Loucy (cell line): Measurements from ENCODE around the gene TAF11L10.
"Not testable (repeated sequence)": the region's sequence is repeated elsewhere in the genome, so short reads cannot be mapped to it uniquely, and the experiment has no call there.

Source experiments
- H2AFZ ChIP-seq: fragments of 200-600 bp; sonication (generic); 2 replicates; pipeline ENCODE4 v1.6.0; 2016; ENCODE audit warnings: antibody characterized with exemption, mild to moderate bottlenecking, low read length, moderate library complexity
- H3F3A ChIP-seq: fragments of 200-600 bp; 2 replicates; pipeline ENCODE4 v1.6.0; 2016; ENCODE audit warnings: antibody characterized with exemption, low read depth, mild to moderate bottlenecking
- H3K27me3 ChIP-seq: fragments of 200-600 bp; sonication (generic); 2 replicates; pipeline ENCODE4 v1.6.1; 2014; ENCODE audit warnings: low read length, mild to moderate bottlenecking; ENCODE audit not compliant: insufficient read depth, poor library complexity, severe bottlenecking
- H3K36me3 ChIP-seq: fragments of 200-600 bp; sonication (generic); 2 replicates; pipeline ENCODE4 v1.6.1; 2016; ENCODE audit warnings: low read length; ENCODE audit not compliant: insufficient read depth
- H3K4me1 ChIP-seq: fragments of 200-600 bp; sonication (generic); 2 replicates; pipeline ENCODE4 v1.5.1; 2014; ENCODE audit warnings: low read length, mild to moderate bottlenecking; ENCODE audit not compliant: insufficient read depth, poor library complexity, severe bottlenecking
- H3K4me2 ChIP-seq: fragments of 200-600 bp; sonication (generic); 2 replicates; pipeline ENCODE4 v1.6.0; 2014; ENCODE audit warnings: antibody characterized with exemption, low read length, low read depth, mild to moderate bottlenecking; ENCODE audit not compliant: poor library complexity, severe bottlenecking
- H3K4me3 ChIP-seq: fragments of 200-600 bp; sonication (generic); 2 replicates; pipeline ENCODE4 v1.5.1; 2014; ENCODE audit warnings: low read length, mild to moderate bottlenecking, mixed read lengths; ENCODE audit not compliant: poor library complexity, severe bottlenecking
- H3K79me2 ChIP-seq: fragments of 200-600 bp; sonication (generic); 2 replicates; pipeline ENCODE4 v1.6.1; 2014; ENCODE audit warnings: low read length; ENCODE audit not compliant: insufficient read depth
- H3K9ac ChIP-seq: fragments of 200-600 bp; sonication (generic); 2 replicates; pipeline ENCODE4 v1.6.0; 2014; ENCODE audit warnings: mild to moderate bottlenecking, low read depth, low read length, moderate library complexity; ENCODE audit not compliant: poor library complexity, severe bottlenecking
- H3K9me2 ChIP-seq: fragments of 200-600 bp; sonication (generic); replicated peaks from 2 replicates; pipeline ENCODE4 v1.6.1; 2016; ENCODE audit warnings: low read depth, low read length, mixed read lengths
- H3K9me3 ChIP-seq: fragments of 200-600 bp; sonication (generic); 2 replicates; pipeline ENCODE4 v1.6.1; 2014; ENCODE audit warnings: mild to moderate bottlenecking, antibody characterized with exemption, low read length, low read depth; ENCODE audit not compliant: insufficient read depth
- H4K20me1 ChIP-seq: fragments of 200-600 bp; sonication (generic); 2 replicates; pipeline ENCODE4 v1.6.0; 2014; ENCODE audit warnings: antibody characterized with exemption, low read length, mild to moderate bottlenecking; ENCODE audit not compliant: insufficient read depth, poor library complexity, severe bottlenecking
- CTCF ChIP-seq: fragments of 200-600 bp; sonication (generic); conservative IDR thresholded peaks from 2 replicates; pipeline ENCODE4 v1.5.1; 2014; ENCODE audit warnings: mild to moderate bottlenecking, antibody characterized with exemption, low read length
- EZH2phosphoT487 ChIP-seq: fragments of 200-600 bp; IDR thresholded peaks from 2 replicates; pipeline ENCODE4 v1.6.1; 2018; ENCODE audit warnings: antibody characterized with exemption, mild to moderate bottlenecking, moderate library complexity, borderline replicate concordance

TAF11L10 gene

DNA sequence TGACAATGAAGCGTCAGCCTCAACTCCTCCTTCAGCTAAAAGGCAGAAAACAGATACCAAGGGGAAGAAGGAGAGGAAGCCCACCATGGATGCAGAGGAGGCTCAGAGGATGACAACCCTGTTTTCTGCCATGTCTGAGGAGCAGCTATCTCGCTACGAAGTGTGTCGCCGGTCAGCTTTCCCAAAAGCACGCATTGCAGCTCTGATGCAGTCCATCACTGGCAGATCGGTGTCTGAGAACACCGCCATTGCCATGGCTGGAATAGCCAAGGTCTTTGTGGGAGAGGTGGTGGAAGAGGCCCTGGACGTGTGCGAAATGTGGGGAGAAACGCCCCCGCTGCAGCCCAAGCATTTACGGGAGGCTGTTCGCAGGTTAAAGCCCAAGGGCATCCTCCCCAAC, 7.3 kb upstream of the TAF11L10 start:
- H2AFZ ChIP-seq, result no peak overlapping the region
- no peaks in the 10 kb centered on the region for H3K4me1 ChIP-seq
- no peak overlapping the region for H3K4me2 ChIP-seq
- TF ChIP-seq EZH2phosphoT487 (no peak), CTCF (no peak)
- H3F3A ChIP-seq, result no peaks in the 10 kb centered on the region
- H3K36me3 ChIP-seq, result no peaks in the 10 kb centered on the region
- no peak overlapping the region for H3K9ac ChIP-seq
- H3K79me2 ChIP-seq, result no peaks in the 10 kb centered on the region
- no peak overlapping the region for H3K4me3 ChIP-seq
- H3K27me3 ChIP-seq, result no peaks in the 10 kb centered on the region
- no peaks in the 10 kb centered on the region for H3K9me3 ChIP-seq
- no peaks in the 10 kb centered on the region for H4K20me1 ChIP-seq
- H3K9me2 ChIP-seq, result no peaks in the 10 kb centered on the region

DNA sequence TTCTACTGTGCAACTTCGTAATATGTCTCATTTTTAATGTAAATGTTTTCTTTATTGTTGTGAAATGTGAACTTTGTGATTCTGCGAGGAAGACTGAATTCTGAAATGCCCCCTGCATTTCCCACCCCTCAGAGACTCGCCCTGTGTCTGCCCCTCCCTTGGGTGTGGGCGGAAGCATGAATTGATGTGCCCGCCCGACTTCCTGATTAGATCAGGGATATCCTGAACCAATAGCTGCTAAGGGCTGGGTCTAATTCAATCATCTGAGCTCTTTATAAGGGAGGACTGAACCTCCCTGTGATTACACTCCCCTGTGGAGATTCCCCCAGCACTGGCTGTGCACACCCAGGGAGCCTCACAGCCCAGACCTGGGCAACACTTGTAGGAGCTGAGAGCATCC, 6.3 kb upstream of the TAF11L10 start, which contains the start of gene TAF11L11:
Gene TAF11L11 (plus strand): TSS at position 304 of the 400 bp plus-strand sequence.
- not testable (repeated sequence) for H3K9ac ChIP-seq, H3K4me2 ChIP-seq, H3K36me3 ChIP-seq, H4K20me1 ChIP-seq, H3F3A ChIP-seq, H3K79me2 ChIP-seq, H2AFZ ChIP-seq, H3K9me3 ChIP-seq, H3K4me1 ChIP-seq, H3K9me2 ChIP-seq, H3K27me3 ChIP-seq, H3K4me3 ChIP-seq

GRCh38 chr5:17594255-17594654, 3.4 kb downstream of the TAF11L10 start, which contains the start of gene TAF11L9:
Gene TAF11L9 (minus strand): TSS chr5:17594394.
- H3K4me1 ChIP-seq, H2AFZ ChIP-seq, H3K9me3 ChIP-seq, H3F3A ChIP-seq, H4K20me1 ChIP-seq, H3K4me2 ChIP-seq, H3K36me3 ChIP-seq, H3K4me3 ChIP-seq, H3K27me3 ChIP-seq, H3K9me2 ChIP-seq, H3K9ac ChIP-seq, H3K79me2 ChIP-seq: not testable (repeated sequence)

- H3K79me2 ChIP-seq, H3K4me3 ChIP-seq, H2AFZ ChIP-seq, H3K9me2 ChIP-seq, H3K9ac ChIP-seq, H3K27me3 ChIP-seq, H4K20me1 ChIP-seq, H3K36me3 ChIP-seq, H3K4me2 ChIP-seq, H3K4me1 ChIP-seq, H3K9me3 ChIP-seq, H3F3A ChIP-seq: not testable (repeated sequence)
These were observed 6.8 kb downstream of the TAF11L10 start, which contains the start of gene TAF11L8 for GRCh38 chr5:17590860-17591259. Gene TAF11L8 (minus strand): TSS chr5:17590960.

GRCh38 chr5:17585658-17586057, 12.0 kb downstream of the TAF11L10 start, which contains the start of gene TAF11L7:
Gene TAF11L7 (minus strand): TSS chr5:17585758.
- H3K36me3 ChIP-seq, H3F3A ChIP-seq, H3K4me2 ChIP-seq, H2AFZ ChIP-seq, H3K4me1 ChIP-seq, H3K4me3 ChIP-seq, H3K9me3 ChIP-seq, H3K79me2 ChIP-seq, H3K27me3 ChIP-seq, H3K9me2 ChIP-seq, H4K20me1 ChIP-seq, H3K9ac ChIP-seq: not testable (repeated sequence)
